Measurements from ENCODE around the gene ASB16.

The ASB16 gene

GRCh38 chr17:44149750-44150329 is 20.7 kb upstream of the ASB16 start:
- Histone ChIP-seq H3K27ac (no peak overlapping the region), H4K20me1 (peaks cover 9% of the 10 kb centered on the region; the same call in 1 of the 2 replicates), H3K4me3 (no peak overlapping the region), H3K9me3 (no peaks in the 10 kb centered on the region), H3K4me2 (no peak overlapping the region), H3K4me1 (peaks cover 30% of the 10 kb centered on the region; the same call in 1 of the 2 replicates), H3K27me3 (no peaks in the 10 kb centered on the region), H3K36me3 (peaks cover 97% of the 10 kb centered on the region), H3K9ac (0 out of 2 replicates have a peak overlapping the region, but pooled peaks have one; percentile 38)
- TF ChIP-seq Cebpa-rat (IDR thresholded peaks at IDR 0.05) = no peak

GRCh38 chr17:44152875-44153274 is 17.6 kb upstream of the ASB16 start:
- Histone ChIP-seq H3K9ac (no peak overlapping the region), H3K4me2 (no peak overlapping the region), H3K36me3 (peaks cover 97% of the 10 kb centered on the region), H3K27ac (no peak overlapping the region), H3K27me3 (no peaks in the 10 kb centered on the region), H3K9me3 (no peaks in the 10 kb centered on the region), H3K4me3 (no peak overlapping the region), H4K20me1 (peaks cover 9% of the 10 kb centered on the region; the same call in 1 of the 2 replicates), H3K4me1 (peaks cover 37% of the 10 kb centered on the region)
- TF ChIP-seq Cebpa-rat (IDR thresholded peaks at IDR 0.05) = no peak

- no peak overlapping the region for H3K4me3 ChIP-seq
- H4K20me1 ChIP-seq = peaks cover 9% of the 10 kb centered on the region; the same call in 1 of the 2 replicates
- no peaks in the 10 kb centered on the region for H3K27me3 ChIP-seq
- TF ChIP-seq Cebpa-rat (IDR thresholded peaks at IDR 0.05) = no peak
- peaks cover 43% of the 10 kb centered on the region for H3K4me1 ChIP-seq
- peaks cover 78% of the 10 kb centered on the region for H3K36me3 ChIP-seq
- H3K9me3 ChIP-seq = no peaks in the 10 kb centered on the region
- H3K9ac ChIP-seq = no peak overlapping the region
- H3K4me2 ChIP-seq = no peak overlapping the region
- H3K27ac ChIP-seq = no peak overlapping the region
Observed at GRCh38 chr17:44155488-44155887, 15.0 kb upstream of the ASB16 start.

GRCh38 chr17:44159519-44160210 is 10.8 kb upstream of the ASB16 start:
- Histone ChIP-seq H3K9ac (peak overlapping the region; percentile 18; the same call in 1 of the 2 replicates), H3K4me1 (peaks cover 48% of the 10 kb centered on the region), H3K4me3 (no peak overlapping the region), H3K4me2 (peak overlapping the region; percentile 75), H3K9me3 (no peaks in the 10 kb centered on the region), H3K36me3 (peaks cover 70% of the 10 kb centered on the region), H4K20me1 (no peaks in the 10 kb centered on the region), H3K27me3 (no peaks in the 10 kb centered on the region), H3K27ac (peak overlapping the region; percentile 68)
- no peak for TF ChIP-seq Cebpa-rat (IDR thresholded peaks at IDR 0.05)

- H3K36me3 ChIP-seq = peaks cover 39% of the 10 kb centered on the region
- H3K4me3 ChIP-seq = no peak overlapping the region
- H3K9ac ChIP-seq = no peak overlapping the region
- H3K27ac ChIP-seq = no peak overlapping the region
- no peak overlapping the region for H3K4me2 ChIP-seq
- H3K9me3 ChIP-seq = no peaks in the 10 kb centered on the region
- no peaks in the 10 kb centered on the region for H3K27me3 ChIP-seq
- H4K20me1 ChIP-seq = no peaks in the 10 kb centered on the region
- peaks cover 45% of the 10 kb centered on the region for H3K4me1 ChIP-seq
- TF ChIP-seq Cebpa-rat (IDR thresholded peaks at IDR 0.05) = no peak
Observed at GRCh38 chr17:44164476-44164875, 6.0 kb upstream of the ASB16 start.

- 0 out of 2 replicates have a peak overlapping the region, but pooled peaks have one; percentile 17 for H3K9ac ChIP-seq
- no peaks in the 10 kb centered on the region for H3K27me3 ChIP-seq
- peaks cover 27% of the 10 kb centered on the region for H3K36me3 ChIP-seq
- H3K4me1 ChIP-seq = peaks cover 50% of the 10 kb centered on the region
- no peaks in the 10 kb centered on the region for H4K20me1 ChIP-seq
- no peaks in the 10 kb centered on the region for H3K9me3 ChIP-seq
- 0 out of 2 replicates have a peak overlapping the region, but pooled peaks have one; percentile 18 for H3K27ac ChIP-seq
- no peak overlapping the region for H3K4me2 ChIP-seq
- no peak overlapping the region for H3K4me3 ChIP-seq
- no peak for TF ChIP-seq Cebpa-rat (IDR thresholded peaks at IDR 0.05)
Observed at GRCh38 chr17:44167181-44167861, 3.2 kb upstream of the ASB16 start.

- H3K27me3 ChIP-seq = no peaks in the 10 kb centered on the region
- H3K4me2 ChIP-seq = peak overlapping the region; percentile 82
- H3K9ac ChIP-seq = peak overlapping the region; percentile 70
- no peaks in the 10 kb centered on the region for H4K20me1 ChIP-seq
- H3K36me3 ChIP-seq = peaks cover 28% of the 10 kb centered on the region
- no peak for TF ChIP-seq Cebpa-rat (IDR thresholded peaks at IDR 0.05)
- H3K4me1 ChIP-seq = peaks cover 50% of the 10 kb centered on the region
- H3K27ac ChIP-seq = peak overlapping the region; percentile 81
- no peaks in the 10 kb centered on the region for H3K9me3 ChIP-seq
- peak overlapping the region; percentile 15; the same call in 1 of the 2 replicates for H3K4me3 ChIP-seq
Observed at GRCh38 chr17:44170135-44170498, 387 bp upstream of the ASB16 start.

- H3K36me3 ChIP-seq = peaks cover 43% of the 10 kb centered on the region
- no peak for TF ChIP-seq Cebpa-rat (IDR thresholded peaks at IDR 0.05)
Observed at GRCh38 chr17:44171931-44172455, 1.5 kb downstream of the ASB16 start.

GRCh38 chr17:44174427-44174826 is 3.9 kb downstream of the ASB16 start:
- Histone ChIP-seq H3K9me3 (no peaks in the 10 kb centered on the region), H3K4me1 (peaks cover 30% of the 10 kb centered on the region), H3K9ac (no peak overlapping the region), H3K27me3 (no peaks in the 10 kb centered on the region), H3K4me2 (no peak overlapping the region), H4K20me1 (peaks cover 10% of the 10 kb centered on the region; the same call in 1 of the 2 replicates), H3K27ac (no peak overlapping the region), H3K36me3 (peaks cover 64% of the 10 kb centered on the region), H3K4me3 (no peak overlapping the region)
- TF ChIP-seq Cebpa-rat (IDR thresholded peaks at IDR 0.05) = no peak

More at GRCh38 chr17:44171931-44172455, 1.5 kb downstream of the ASB16 start:
- H3K9ac ChIP-seq = 0 out of 2 replicates have a peak overlapping the region, but pooled peaks have one; percentile 5
- H3K4me2 ChIP-seq = no peak overlapping the region
- H4K20me1 ChIP-seq = peaks cover 4% of the 10 kb centered on the region; the same call in 1 of the 2 replicates
- H3K4me3 ChIP-seq = no peak overlapping the region
- H3K27ac ChIP-seq = no peak overlapping the region
- H3K4me1 ChIP-seq = peaks cover 50% of the 10 kb centered on the region
- H3K27me3 ChIP-seq = no peaks in the 10 kb centered on the region
- no peaks in the 10 kb centered on the region for H3K9me3 ChIP-seq

Measured in BLaER1 (cell line).